Upper lobe of left lung (tissue), 4 donors: Measurements from ENCODE around the gene PRSS56.

Experiments
- POLR2AphosphoS5 ChIP-seq, 2 donors: sonication (generic); formaldehyde crosslinking; IDR thresholded peaks; one replicate each; pipeline ENCODE4 v1.5.1; 2017; ENCODE audit warnings: antibody characterized with exemption in 2 of 2
- TF ChIP-seq, protein P1 (sequence below), 6 experiments: fragments of 450-650 bp in 4 of 6; fragments of 200-600 bp in 2 of 6; sonication (generic) in 2 of 6; IDR thresholded peaks; one replicate each; pipeline ENCODE4 v1.5.1; 2016 to 2019; ENCODE audit warnings: antibody characterized with exemption in 6 of 6

DNA sequence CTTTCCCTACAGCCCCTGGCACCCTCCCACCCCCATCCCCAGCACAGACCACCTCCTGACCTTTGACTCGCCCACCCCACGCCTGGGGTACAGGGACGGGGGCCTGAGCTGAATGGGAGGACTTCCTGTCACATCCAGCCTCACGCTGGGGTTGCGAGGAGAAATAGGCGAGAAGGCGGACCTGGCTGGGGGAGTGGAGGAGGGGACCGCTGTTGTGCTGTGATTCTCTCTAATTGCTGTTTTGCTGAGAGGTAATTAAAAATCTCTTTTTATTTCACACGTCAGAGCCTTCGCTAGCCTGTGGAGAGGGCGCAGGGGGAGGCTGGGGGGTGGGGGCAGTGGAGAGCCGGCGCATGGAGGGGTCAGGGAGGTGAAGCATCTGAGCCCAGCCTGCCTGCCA, 22.8 kb upstream of the PRSS56 start:
- TF ChIP-seq, protein P1, sequence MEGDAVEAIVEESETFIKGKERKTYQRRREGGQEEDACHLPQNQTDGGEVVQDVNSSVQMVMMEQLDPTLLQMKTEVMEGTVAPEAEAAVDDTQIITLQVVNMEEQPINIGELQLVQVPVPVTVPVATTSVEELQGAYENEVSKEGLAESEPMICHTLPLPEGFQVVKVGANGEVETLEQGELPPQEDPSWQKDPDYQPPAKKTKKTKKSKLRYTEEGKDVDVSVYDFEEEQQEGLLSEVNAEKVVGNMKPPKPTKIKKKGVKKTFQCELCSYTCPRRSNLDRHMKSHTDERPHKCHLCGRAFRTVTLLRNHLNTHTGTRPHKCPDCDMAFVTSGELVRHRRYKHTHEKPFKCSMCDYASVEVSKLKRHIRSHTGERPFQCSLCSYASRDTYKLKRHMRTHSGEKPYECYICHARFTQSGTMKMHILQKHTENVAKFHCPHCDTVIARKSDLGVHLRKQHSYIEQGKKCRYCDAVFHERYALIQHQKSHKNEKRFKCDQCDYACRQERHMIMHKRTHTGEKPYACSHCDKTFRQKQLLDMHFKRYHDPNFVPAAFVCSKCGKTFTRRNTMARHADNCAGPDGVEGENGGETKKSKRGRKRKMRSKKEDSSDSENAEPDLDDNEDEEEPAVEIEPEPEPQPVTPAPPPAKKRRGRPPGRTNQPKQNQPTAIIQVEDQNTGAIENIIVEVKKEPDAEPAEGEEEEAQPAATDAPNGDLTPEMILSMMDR (IDR thresholded peaks at IDR 0.05) = no peak
- no peak for TF ChIP-seq POLR2AphosphoS5 (IDR thresholded peaks at IDR 0.05)
